HFFc6 (cell line): ENCODE data around the gene PDCD1. TPM values are rescaled to one million over a fixed set of nuclear protein-coding genes. Genes with fewer than 3 reads are reported as not detected.

ENCODE experiments used
- DNase-seq: peaks from one replicate; pipeline ENCODE4 v3.0.0-alpha.2; 2018
- H3K27ac Mint-ChIP-seq: 2 replicates; pipeline ENCODE4 v1.8.0; 2020; ENCODE audit warnings: mild to moderate bottlenecking, mixed read lengths
- H3K27me3 Mint-ChIP-seq: 2 replicates; pipeline ENCODE4 v1.8.0; 2021; ENCODE audit warnings: mild to moderate bottlenecking, moderate library complexity, mixed read lengths; ENCODE audit not compliant: insufficient read depth
- H3K36me3 Mint-ChIP-seq: 2 replicates; pipeline ENCODE4 v1.8.0; 2021; ENCODE audit warnings: low read depth, mixed read lengths
- H3K4me1 Mint-ChIP-seq: 2 replicates; pipeline ENCODE4 v1.8.0; 2020; ENCODE audit warnings: low read depth, mixed read lengths
- H3K4me3 Mint-ChIP-seq: 2 replicates; pipeline ENCODE4 v1.8.0; 2020; ENCODE audit warnings: mild to moderate bottlenecking, moderate library complexity, mixed read lengths
- H3K9me3 Mint-ChIP-seq: 2 replicates; pipeline ENCODE4 v1.8.0; 2020; ENCODE audit warnings: mild to moderate bottlenecking, mixed read lengths
- CTCF ChIP-seq: fragments of 200-600 bp; sonication (generic); IDR thresholded peaks from 2 replicates; pipeline ENCODE4 v1.5.0; 2021; ENCODE audit warnings: antibody characterized with exemption, mild to moderate bottlenecking
- total RNA-seq, 6 experiments: library from RNA; stranded (reverse); fragmentation: NEBNext Ultra II Directional; extraction: Animal tissue kit (Norgen Biotek cat#: 25700); gene quantifications; 2 replicates in 1 of 6; 3 replicates in 5 of 6; pipeline ENCODE4 v1.2.3, GENCODE V29; 2021

Gene PDCD1
- total RNA-seq, 6 experiments from 2014 or later, result not detected

- TF ChIP-seq CTCF, result no peak
- Mint-ChIP-seq H3K4me3 (no peak overlapping the region), H3K4me1 (peaks cover 22% of the 10 kb centered on the region), H3K9me3 (peaks cover 9% of the 10 kb centered on the region), H3K27me3 (peaks cover 7% of the 10 kb centered on the region), H3K27ac (no peak overlapping the region), H3K36me3 (peaks cover 9% of the 10 kb centered on the region; the same call in 1 of the 2 replicates)
- DNase-seq, result no peak
Measured at GRCh38 chr2:241884951-241885290, 26.2 kb upstream of the PDCD1 start.

- no peaks in the 10 kb centered on the region; the same call in 1 of the 2 replicates for H3K36me3 Mint-ChIP-seq
- peak overlapping the region; percentile 88 for H3K4me3 Mint-ChIP-seq
Measured at GRCh38 chr2:241882091-241882625, 23.5 kb upstream of the PDCD1 start.

GRCh38 chr2:241880311-241881073 is 21.8 kb upstream of the PDCD1 start:
- Mint-ChIP-seq H3K4me3 (peak overlapping the region; percentile 88), H3K27ac (peak overlapping the region; percentile 77), H3K27me3 (peaks cover 4% of the 10 kb centered on the region; the same call in 1 of the 2 replicates), H3K4me1 (peaks cover 22% of the 10 kb centered on the region), H3K9me3 (no peaks in the 10 kb centered on the region), H3K36me3 (no peaks in the 10 kb centered on the region)
- no peak for DNase-seq
- TF ChIP-seq CTCF, result no peak

More at GRCh38 chr2:241882091-241882625, 23.5 kb upstream of the PDCD1 start:
- TF ChIP-seq CTCF, result peak; percentile 30
- H3K27me3 Mint-ChIP-seq, result peaks cover 7% of the 10 kb centered on the region; the same call in 1 of the 2 replicates
- H3K27ac Mint-ChIP-seq, result peak overlapping the region; percentile 30; the same call in 1 of the 2 replicates
- peak; percentile 25 for DNase-seq
- H3K4me1 Mint-ChIP-seq, result peaks cover 22% of the 10 kb centered on the region
- no peaks in the 10 kb centered on the region for H3K9me3 Mint-ChIP-seq

- Mint-ChIP-seq H3K27me3 (peaks cover 4% of the 10 kb centered on the region; the same call in 1 of the 2 replicates), H3K4me1 (peaks cover 22% of the 10 kb centered on the region), H3K36me3 (no peaks in the 10 kb centered on the region), H3K9me3 (no peaks in the 10 kb centered on the region), H3K4me3 (no peak overlapping the region), H3K27ac (no peak overlapping the region)
- no peak for DNase-seq
- no peak for TF ChIP-seq CTCF
Measured at GRCh38 chr2:241879326-241879725, 20.6 kb upstream of the PDCD1 start.

GRCh38 chr2:241877989-241878970 is 19.6 kb upstream of the PDCD1 start:
- H3K4me1 Mint-ChIP-seq, result peaks cover 21% of the 10 kb centered on the region
- TF ChIP-seq CTCF, result peak; percentile 80
- peaks cover 4% of the 10 kb centered on the region; the same call in 1 of the 2 replicates for H3K27me3 Mint-ChIP-seq
- H3K4me3 Mint-ChIP-seq, result no peak overlapping the region
- no peaks in the 10 kb centered on the region for H3K36me3 Mint-ChIP-seq
- DNase-seq, result peak; percentile 54
- H3K27ac Mint-ChIP-seq, result no peak overlapping the region
- no peaks in the 10 kb centered on the region for H3K9me3 Mint-ChIP-seq
